ENCODE results near the gene MRAP. TPM values are rescaled to one million over a fixed set of nuclear protein-coding genes. Genes with fewer than 3 reads are reported as not detected.

The MRAP gene
- total and polyA plus RNA-seq, 12 donors: 13.4 to 769 (median 105) TPM

- 36 to 62% (median 45%) methylated on average over 6 of the region's 6 CpGs for WGBS, 4 donors
- H3K36me3 ChIP-seq (replicated peaks in 1 of 2): no peaks in the 10 kb centered on the region
- peak in 1 of 2 donors; percentile 58 for TF ChIP-seq POLR2A (IDR thresholded peaks at IDR 0.05)
- no peak for TF ChIP-seq CTCF (IDR thresholded peaks at IDR 0.05)
- DNase-seq: peak in 5 of 7 donors; percentile 61 to 78 (median 70)
- intact Hi-C loops (cut with DNase I): no loop called here
- peak overlapping the region in 1 of 4 donors; percentile 20 for H3K4me3 ChIP-seq
- H3K27ac ChIP-seq: peak overlapping the region in 3 of 5 donors; percentile 76 to 90 (median 77)
- peaks cover 5 to 24% of the 10 kb centered on the region in 2 donors for H3K4me1 ChIP-seq (replicated peaks in 1 of 2)
- H3K27me3 ChIP-seq: no peaks in the 10 kb centered on the region
- H3K9me3 ChIP-seq (replicated peaks in 1 of 3): no peaks in the 10 kb centered on the region
Observed at GRCh38 chr21:32299695-32300094, 1.0 kb downstream of the MRAP start.

GRCh38 chr21:32300117-32300681, 1.5 kb downstream of the MRAP start:
- peak in 2 of 7 donors; percentile 26 to 56 for DNase-seq

GRCh38 chr21:32301596-32301995, 2.9 kb downstream of the MRAP start:
- Histone ChIP-seq H3K27me3 (no peaks in the 10 kb centered on the region), H3K4me1 (replicated peaks in 1 of 2) (peaks cover 5 to 24% of the 10 kb centered on the region in 2 donors), H3K9me3 (replicated peaks in 1 of 3) (no peaks in the 10 kb centered on the region), H3K27ac (no peak overlapping the region), H3K36me3 (replicated peaks in 1 of 2) (no peaks in the 10 kb centered on the region), H3K4me3 (no peak overlapping the region)
- intact Hi-C loops (cut with DNase I): no loop called here
- 87 to 92% (median 88%) methylated on average over 2 of the region's 2 CpGs for WGBS, 4 donors
- no peak for DNase-seq
- TF ChIP-seq POLR2A (IDR thresholded peaks at IDR 0.05): no peak
- TF ChIP-seq CTCF (IDR thresholded peaks at IDR 0.05): no peak

More at GRCh38 chr21:32300117-32300681, 1.5 kb downstream of the MRAP start:
- Histone ChIP-seq H3K4me3 (peak overlapping the region in 1 of 4 donors; percentile 20), H3K27me3 (no peaks in the 10 kb centered on the region), H3K36me3 (replicated peaks in 1 of 2) (no peaks in the 10 kb centered on the region), H3K9me3 (replicated peaks in 1 of 3) (no peaks in the 10 kb centered on the region), H3K4me1 (replicated peaks in 1 of 2) (peaks cover 5 to 24% of the 10 kb centered on the region in 2 donors), H3K27ac (peak overlapping the region in 3 of 5 donors; percentile 76 to 90 (median 77))
- 89 to 94% (median 90%) methylated on average over 41 of the region's 41 CpGs for whole genome bisulfite sequencing, 4 donors
- intact Hi-C loops (cut with DNase I): no loop called here
- TF ChIP-seq POLR2A (IDR thresholded peaks at IDR 0.05): no peak
- TF ChIP-seq CTCF (IDR thresholded peaks at IDR 0.05): no peak

- WGBS, 4 donors: 86 to 93% (median 90%) methylated on average over 6 of the region's 6 CpGs
- Histone ChIP-seq H3K4me3 (no peak overlapping the region), H3K27ac (no peak overlapping the region), H3K4me1 (replicated peaks in 1 of 2) (peaks cover 5 to 23% of the 10 kb centered on the region in 2 donors), H3K27me3 (no peaks in the 10 kb centered on the region), H3K9me3 (replicated peaks in 1 of 3) (no peaks in the 10 kb centered on the region), H3K36me3 (replicated peaks in 1 of 2) (no peaks in the 10 kb centered on the region)
- peak in 1 of 7 donors; percentile 41 for DNase-seq
- intact Hi-C loops (cut with DNase I): no loop called here
- no peak for TF ChIP-seq CTCF (IDR thresholded peaks at IDR 0.05)
- TF ChIP-seq POLR2A (IDR thresholded peaks at IDR 0.05): no peak
Observed at GRCh38 chr21:32302560-32302959, 3.9 kb downstream of the MRAP start.

Measured in adrenal gland (tissue), 12 donors.